HFFc6 (cell line): ENCODE results near the gene THAP3. TPM values are rescaled to one million over a fixed set of nuclear protein-coding genes. Genes with fewer than 3 reads are reported as not detected.

Source experiments
- DNase-seq: peaks from one replicate; pipeline ENCODE4 v3.0.0-alpha.2; 2018
- H3K27ac Mint-ChIP-seq: 2 replicates; pipeline ENCODE4 v1.8.0; 2020; ENCODE audit warnings: mild to moderate bottlenecking, mixed read lengths
- H3K27me3 Mint-ChIP-seq: 2 replicates; pipeline ENCODE4 v1.8.0; 2021; ENCODE audit warnings: mild to moderate bottlenecking, moderate library complexity, mixed read lengths; ENCODE audit not compliant: insufficient read depth
- H3K36me3 Mint-ChIP-seq: 2 replicates; pipeline ENCODE4 v1.8.0; 2021; ENCODE audit warnings: low read depth, mixed read lengths
- H3K4me1 Mint-ChIP-seq: 2 replicates; pipeline ENCODE4 v1.8.0; 2020; ENCODE audit warnings: low read depth, mixed read lengths
- H3K4me3 Mint-ChIP-seq: 2 replicates; pipeline ENCODE4 v1.8.0; 2020; ENCODE audit warnings: mild to moderate bottlenecking, moderate library complexity, mixed read lengths
- H3K9me3 Mint-ChIP-seq: 2 replicates; pipeline ENCODE4 v1.8.0; 2020; ENCODE audit warnings: mild to moderate bottlenecking, mixed read lengths
- total RNA-seq, 6 experiments: library from RNA; stranded (reverse); fragmentation: NEBNext Ultra II Directional; extraction: Animal tissue kit (Norgen Biotek cat#: 25700); gene quantifications; 2 replicates in 1 of 6; 3 replicates in 5 of 6; pipeline ENCODE4 v1.2.3, GENCODE V29; 2021
- TF ChIP-seq, protein P1 (sequence below): fragments of 200-600 bp; sonication (generic); IDR thresholded peaks from 2 replicates; pipeline ENCODE4 v1.5.0; 2021; ENCODE audit warnings: antibody characterized with exemption, mild to moderate bottlenecking

The THAP3 gene
- total RNA-seq, 6 experiments from 2014 or later: 12.9 to 18.2 (median 16.2) TPM

DNA sequence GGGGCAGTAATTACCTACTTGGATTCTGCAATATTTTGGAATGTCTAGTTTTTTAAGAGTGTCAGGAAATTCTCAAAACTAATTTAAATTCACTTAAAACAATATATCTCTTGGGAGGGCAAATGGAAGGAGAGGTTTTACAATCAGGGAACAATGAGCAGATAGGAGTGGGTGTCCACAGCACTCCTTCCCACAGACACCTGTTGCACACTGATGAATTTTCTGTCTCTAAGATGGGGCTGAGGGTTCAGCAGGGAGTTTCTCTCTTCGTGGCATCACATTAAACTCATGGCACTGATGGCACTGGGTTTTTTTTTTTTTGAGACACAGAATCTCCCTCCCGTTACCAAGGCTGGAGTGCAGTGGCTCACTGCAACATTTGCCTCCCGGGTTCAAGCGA, 5.6 kb upstream of the THAP3 start:
- Mint-ChIP-seq H3K36me3 (peaks cover 20% of the 10 kb centered on the region), H3K27me3 (no peaks in the 10 kb centered on the region), H3K27ac (no peak overlapping the region), H3K9me3 (no peaks in the 10 kb centered on the region), H3K4me3 (no peak overlapping the region), H3K4me1 (peaks cover 34% of the 10 kb centered on the region)
- TF ChIP-seq, protein P1, sequence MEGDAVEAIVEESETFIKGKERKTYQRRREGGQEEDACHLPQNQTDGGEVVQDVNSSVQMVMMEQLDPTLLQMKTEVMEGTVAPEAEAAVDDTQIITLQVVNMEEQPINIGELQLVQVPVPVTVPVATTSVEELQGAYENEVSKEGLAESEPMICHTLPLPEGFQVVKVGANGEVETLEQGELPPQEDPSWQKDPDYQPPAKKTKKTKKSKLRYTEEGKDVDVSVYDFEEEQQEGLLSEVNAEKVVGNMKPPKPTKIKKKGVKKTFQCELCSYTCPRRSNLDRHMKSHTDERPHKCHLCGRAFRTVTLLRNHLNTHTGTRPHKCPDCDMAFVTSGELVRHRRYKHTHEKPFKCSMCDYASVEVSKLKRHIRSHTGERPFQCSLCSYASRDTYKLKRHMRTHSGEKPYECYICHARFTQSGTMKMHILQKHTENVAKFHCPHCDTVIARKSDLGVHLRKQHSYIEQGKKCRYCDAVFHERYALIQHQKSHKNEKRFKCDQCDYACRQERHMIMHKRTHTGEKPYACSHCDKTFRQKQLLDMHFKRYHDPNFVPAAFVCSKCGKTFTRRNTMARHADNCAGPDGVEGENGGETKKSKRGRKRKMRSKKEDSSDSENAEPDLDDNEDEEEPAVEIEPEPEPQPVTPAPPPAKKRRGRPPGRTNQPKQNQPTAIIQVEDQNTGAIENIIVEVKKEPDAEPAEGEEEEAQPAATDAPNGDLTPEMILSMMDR: no peak
- no peak for DNase-seq

DNA sequence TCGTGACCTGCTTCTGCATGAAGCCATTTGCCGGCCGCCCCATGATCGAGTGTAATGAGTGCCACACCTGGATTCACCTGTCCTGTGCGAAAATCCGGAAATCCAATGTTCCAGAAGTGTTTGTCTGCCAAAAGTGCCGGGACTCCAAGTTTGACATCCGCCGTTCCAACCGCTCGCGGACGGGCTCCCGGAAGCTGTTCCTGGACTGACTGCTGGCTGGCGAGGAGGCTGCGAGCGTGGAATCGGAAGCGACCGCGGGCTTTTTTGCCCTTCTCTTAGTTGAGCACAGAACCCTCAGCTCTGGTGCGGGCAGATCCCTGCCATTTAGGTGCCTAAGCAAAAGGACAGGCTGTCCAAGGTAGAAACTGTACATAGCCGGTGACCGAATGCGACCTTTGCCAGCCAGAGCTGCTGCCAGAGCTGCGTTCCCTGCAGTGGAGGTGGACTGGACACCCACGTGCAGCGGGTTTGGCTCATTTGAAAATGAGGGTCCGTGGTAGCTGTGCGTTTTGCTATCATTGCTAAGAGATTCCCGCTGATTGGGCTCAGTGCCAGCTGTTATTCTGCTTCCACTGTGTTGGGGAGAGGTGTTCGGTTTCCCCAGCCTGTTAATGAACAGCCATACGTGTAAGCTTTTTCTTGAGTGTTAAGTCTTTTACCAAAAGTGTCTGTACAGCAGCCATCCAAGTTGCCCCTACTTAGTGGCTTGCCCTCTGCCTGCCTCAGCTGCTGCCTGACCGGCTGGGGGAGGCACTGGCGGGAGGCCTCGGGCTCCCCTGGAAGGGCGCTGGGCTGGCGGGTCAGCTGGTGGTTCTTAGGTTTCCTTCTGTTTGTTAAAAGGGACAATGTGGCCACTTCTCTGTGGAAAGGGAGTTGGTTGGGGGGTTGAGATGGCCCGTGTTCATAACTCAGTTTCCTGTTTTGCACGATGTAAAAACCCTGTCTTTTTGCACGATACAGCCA, 3.0 kb upstream of the THAP3 start:
- peaks cover 7% of the 10 kb centered on the region for H3K27me3 Mint-ChIP-seq
- peaks cover 34% of the 10 kb centered on the region for H3K36me3 Mint-ChIP-seq
- peaks cover 35% of the 10 kb centered on the region for H3K4me1 Mint-ChIP-seq
- TF ChIP-seq, protein P1: no peak
- H3K4me3 Mint-ChIP-seq: no peak overlapping the region
- no peaks in the 10 kb centered on the region for H3K9me3 Mint-ChIP-seq
- DNase-seq: no peak
- no peak overlapping the region; the same call in 1 of the 2 replicates for H3K27ac Mint-ChIP-seq

DNA sequence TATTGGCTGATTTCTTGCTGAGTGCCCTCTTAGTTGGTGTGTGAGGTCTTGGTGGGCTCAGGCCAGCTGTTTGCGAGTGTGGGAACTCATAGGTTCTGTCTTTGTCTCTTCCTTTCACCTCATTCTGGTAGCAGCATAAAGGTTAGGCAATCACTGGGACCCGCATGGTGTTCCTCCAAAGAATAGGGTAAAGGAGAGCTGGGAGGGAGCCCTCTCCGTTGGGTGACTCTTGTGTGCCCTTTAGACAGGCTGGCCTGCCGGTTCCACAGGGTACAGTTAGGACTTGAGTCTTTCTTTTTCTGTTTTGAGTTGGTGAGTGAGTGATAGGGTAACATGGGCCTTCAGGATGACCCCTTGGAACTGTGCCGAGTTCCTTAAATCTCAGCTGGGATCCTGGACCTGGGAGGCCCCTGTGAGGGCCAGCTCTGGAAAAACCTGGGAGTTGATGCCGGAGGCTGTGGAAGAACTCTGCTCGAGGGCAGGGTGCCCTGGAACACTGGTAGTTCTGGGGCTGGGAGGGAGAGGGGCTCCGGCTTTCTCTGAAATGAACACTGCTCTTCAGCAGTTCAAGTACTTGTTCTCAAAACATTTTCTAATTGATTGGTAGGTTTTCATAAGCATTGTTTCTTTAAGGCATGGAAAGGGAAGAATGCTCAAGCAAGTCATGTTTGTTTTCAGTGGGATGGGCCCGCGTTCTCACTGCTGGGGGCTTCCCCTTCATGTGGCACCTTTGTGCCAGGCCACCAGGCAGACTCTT, 2.1 kb upstream of the THAP3 start:
- DNase-seq: no peak
- Mint-ChIP-seq H3K27ac (peak overlapping the region; percentile 57), H3K4me1 (peaks cover 37% of the 10 kb centered on the region), H3K36me3 (peaks cover 42% of the 10 kb centered on the region), H3K9me3 (no peaks in the 10 kb centered on the region), H3K27me3 (peaks cover 8% of the 10 kb centered on the region), H3K4me3 (no peak overlapping the region)
- TF ChIP-seq, protein P1: no peak

DNA sequence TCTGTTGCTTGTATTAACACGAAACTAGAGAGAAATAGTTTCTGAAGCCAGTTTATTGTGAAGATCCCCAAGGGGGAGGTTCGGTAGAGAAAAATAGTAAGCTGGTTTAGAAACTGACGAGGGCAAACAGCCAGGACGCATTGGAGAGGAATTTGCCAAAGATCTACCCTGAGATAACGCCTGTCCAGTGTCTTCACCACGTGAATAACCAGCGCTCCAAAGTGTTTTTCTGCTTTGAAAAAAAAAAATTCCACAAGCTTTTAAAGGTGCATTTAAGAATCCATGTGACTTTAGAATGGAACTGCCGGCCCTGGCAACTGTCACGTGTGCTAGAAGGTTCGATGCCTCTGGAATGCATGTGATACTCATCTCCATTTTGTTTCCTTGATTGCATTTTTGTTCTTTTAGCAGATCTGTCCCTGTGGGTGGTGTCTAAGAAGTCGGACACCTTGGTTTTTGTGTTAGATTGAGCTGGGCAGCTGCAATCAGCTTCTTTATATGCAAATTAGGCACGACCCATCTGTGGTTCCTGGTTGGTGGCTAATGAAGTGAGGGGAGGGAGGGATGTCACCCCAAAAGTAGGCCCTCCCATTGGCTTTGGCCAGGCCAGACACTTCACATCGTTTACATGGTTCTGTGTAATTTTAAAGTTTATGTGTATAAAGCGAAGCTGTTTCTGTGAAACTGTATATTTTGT, 1.3 kb upstream of the THAP3 start:
- peaks cover 8% of the 10 kb centered on the region for H3K27me3 Mint-ChIP-seq
- DNase-seq: peak; percentile 41
- no peaks in the 10 kb centered on the region for H3K9me3 Mint-ChIP-seq
- peaks cover 46% of the 10 kb centered on the region for H3K36me3 Mint-ChIP-seq
- TF ChIP-seq, protein P1: no peak
- H3K4me1 Mint-ChIP-seq: peaks cover 41% of the 10 kb centered on the region
- no peak overlapping the region for H3K4me3 Mint-ChIP-seq
- H3K27ac Mint-ChIP-seq: peak overlapping the region; percentile 57; the same call in 1 of the 2 replicates

DNA sequence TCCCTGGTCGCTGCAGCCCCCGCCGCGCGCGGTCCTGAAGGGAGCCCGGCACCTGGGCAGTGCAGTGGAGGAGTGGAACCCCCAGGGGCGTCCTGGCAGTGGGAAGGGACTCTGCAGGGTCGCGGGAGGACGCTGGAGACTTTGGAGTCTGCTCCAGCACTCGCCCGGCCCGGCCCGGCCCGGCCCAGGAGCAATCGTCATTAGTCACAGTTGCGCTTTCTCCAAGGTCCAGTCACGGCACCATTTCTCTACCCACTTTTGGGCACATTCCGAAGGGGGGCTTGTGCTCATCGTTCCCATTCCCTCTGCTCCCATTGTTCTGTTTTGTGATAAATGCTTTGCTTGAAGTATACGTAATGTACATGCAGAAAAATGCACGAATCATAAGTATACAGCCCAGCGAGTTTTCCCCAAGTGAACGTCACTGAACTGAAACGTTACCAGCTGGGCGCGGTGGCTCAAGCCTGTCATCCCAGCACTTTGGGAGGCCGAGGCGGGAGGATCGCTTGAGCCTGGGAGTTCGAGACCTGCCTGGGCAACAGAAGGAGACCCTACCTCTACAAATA, 999 bp downstream of the THAP3 start:
- peak; percentile 9 for DNase-seq
- Mint-ChIP-seq H3K36me3 (peaks cover 40% of the 10 kb centered on the region), H3K27ac (peak overlapping the region; percentile 85), H3K4me3 (peak overlapping the region; percentile 95), H3K9me3 (no peaks in the 10 kb centered on the region), H3K27me3 (peaks cover 8% of the 10 kb centered on the region), H3K4me1 (peaks cover 41% of the 10 kb centered on the region)
- TF ChIP-seq, protein P1: peak; percentile 22; the same call in 1 of the 2 replicates
